Lower leg skin (tissue), 4 donors: Measurements from ENCODE around the gene SPEG. TPM values are rescaled to one million over a fixed set of nuclear protein-coding genes. Genes with fewer than 3 reads are reported as not detected.

ENCODE experiments used
- DNase-seq, 2 donors: peaks; one replicate each; pipeline ENCODE4 v3.0.0-alpha.2; 2019; ENCODE audit warnings: low spot score in 2 of 2
- H3K4me3 ChIP-seq: fragments of 200-600 bp; sonication (generic); 2 replicates; pipeline ENCODE4 v1.5.1; 2017; ENCODE audit warnings: mild to moderate bottlenecking, low read depth; ENCODE audit not compliant: poor library complexity, severe bottlenecking
- POLR2A ChIP-seq, 2 donors: fragments of 450-650 bp; IDR thresholded peaks; one replicate each; pipeline ENCODE4 v1.6.1; 2016 to 2017; ENCODE audit warnings: antibody characterized with exemption in 2 of 2, mild to moderate bottlenecking in 1 of 2, moderate library complexity in 1 of 2
- WGBS, 2 donors: methylation state at CpG; one replicate each; pipeline ENCODE4 v1.1.5; 2018; 5-methylcytosine and 5-hydroxymethylcytosine counted together
- intact Hi-C: fragments of 100-400 bp; cut with DNase I; formaldehyde crosslinking; loops from one replicate; pipeline ENCODE4 v1.15.0; 2023; ENCODE audit warnings: low total_unique reads
- total RNA-seq, 4 donors: library from RNA; depleted of rRNA; stranded (reverse); fragments of >200 nt; gene quantifications; one replicate each; pipeline ENCODE4 v1.1.0, GENCODE V29; 2016
- TF ChIP-seq, protein P1 (sequence below), 3 donors: fragments of 450-650 bp; IDR thresholded peaks; one replicate each; pipeline ENCODE4 v1.5.1; 2016; ENCODE audit warnings: antibody characterized with exemption in 3 of 3, mild to moderate bottlenecking in 3 of 3, moderate library complexity in 2 of 3

The SPEG gene
- total RNA-seq, 4 donors from 2014 or later: 3.3 to 11.4 (median 5.3) TPM

DNA sequence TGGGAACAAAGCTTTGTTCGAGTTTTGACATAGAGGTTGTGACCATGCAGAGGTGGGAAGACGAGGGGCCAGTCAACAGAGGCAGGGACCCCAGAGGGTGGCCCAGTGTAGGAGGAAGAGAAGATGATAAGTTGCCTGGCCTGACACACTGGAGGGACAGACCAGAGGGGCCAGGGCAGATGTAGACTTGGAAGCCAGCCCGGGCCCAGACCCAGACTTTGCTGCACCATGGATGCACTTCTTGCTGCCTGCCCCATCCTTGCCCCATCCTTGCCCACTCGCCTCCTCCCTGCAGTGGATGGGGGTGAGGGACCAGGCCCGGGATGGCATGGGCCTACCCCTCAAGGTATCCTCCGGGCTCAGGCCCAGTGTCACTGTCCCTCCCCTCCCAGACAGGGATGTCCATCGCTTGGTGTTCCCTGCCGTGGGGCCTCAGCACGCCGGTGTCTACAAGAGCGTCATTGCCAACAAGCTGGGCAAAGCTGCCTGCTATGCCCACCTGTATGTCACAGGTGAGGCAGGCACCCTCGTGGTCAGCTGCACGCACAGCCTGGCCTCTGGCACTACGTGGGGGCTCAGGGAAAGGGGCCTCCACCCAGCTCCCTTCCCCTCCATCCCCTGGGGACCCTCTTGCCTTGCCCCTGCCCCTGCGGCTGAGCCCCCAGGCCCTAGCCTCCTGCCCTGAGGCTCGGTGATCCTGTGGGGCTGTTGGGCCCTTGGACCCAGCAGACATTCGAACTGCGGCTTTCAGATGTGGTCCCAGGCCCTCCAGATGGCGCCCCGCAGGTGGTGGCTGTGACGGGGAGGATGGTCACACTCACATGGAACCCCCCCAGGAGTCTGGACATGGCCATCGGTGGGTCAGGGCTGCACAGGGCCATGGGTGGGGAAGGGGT lies 37.1 kb downstream of the SPEG start:
- DNase-seq: no peak
- H3K4me3 ChIP-seq: no peak overlapping the region
- 87 to 90% methylated on average over 12 to 21 of the region's 22 CpGs for WGBS, 2 donors
- no peak for TF ChIP-seq POLR2A (IDR thresholded peaks at IDR 0.05)
- TF ChIP-seq, protein P1, sequence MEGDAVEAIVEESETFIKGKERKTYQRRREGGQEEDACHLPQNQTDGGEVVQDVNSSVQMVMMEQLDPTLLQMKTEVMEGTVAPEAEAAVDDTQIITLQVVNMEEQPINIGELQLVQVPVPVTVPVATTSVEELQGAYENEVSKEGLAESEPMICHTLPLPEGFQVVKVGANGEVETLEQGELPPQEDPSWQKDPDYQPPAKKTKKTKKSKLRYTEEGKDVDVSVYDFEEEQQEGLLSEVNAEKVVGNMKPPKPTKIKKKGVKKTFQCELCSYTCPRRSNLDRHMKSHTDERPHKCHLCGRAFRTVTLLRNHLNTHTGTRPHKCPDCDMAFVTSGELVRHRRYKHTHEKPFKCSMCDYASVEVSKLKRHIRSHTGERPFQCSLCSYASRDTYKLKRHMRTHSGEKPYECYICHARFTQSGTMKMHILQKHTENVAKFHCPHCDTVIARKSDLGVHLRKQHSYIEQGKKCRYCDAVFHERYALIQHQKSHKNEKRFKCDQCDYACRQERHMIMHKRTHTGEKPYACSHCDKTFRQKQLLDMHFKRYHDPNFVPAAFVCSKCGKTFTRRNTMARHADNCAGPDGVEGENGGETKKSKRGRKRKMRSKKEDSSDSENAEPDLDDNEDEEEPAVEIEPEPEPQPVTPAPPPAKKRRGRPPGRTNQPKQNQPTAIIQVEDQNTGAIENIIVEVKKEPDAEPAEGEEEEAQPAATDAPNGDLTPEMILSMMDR (IDR thresholded peaks at IDR 0.05): no peak
- intact Hi-C loops: no loop called here

DNA sequence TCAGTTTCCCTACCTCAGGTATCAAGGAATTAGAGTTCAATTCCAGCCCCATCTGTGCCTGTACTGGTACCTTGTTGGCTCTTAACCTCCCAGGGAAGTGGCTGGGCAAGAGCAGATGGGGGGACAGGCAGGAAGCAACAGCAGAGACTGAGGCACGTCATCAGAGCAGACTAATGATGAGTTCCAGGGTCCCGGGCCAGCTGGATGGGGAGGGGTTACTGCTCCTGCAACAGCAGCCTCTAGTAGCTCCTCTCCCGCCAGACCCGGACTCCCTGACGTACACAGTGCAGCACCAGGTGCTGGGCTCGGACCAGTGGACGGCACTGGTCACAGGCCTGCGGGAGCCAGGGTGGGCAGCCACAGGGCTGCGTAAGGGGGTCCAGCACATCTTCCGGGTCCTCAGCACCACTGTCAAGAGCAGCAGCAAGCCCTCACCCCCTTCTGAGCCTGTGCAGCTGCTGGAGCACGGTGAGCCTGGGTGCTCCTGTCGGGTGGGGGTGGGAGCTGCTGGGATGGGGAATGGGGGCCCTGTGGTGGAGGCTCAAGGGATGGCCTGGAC lies 38.1 kb downstream of the SPEG start:
- intact Hi-C loops: no loop called here
- DNase-seq: no peak
- 82 to 95% methylated on average over 10 to 11 of the region's 12 CpGs for WGBS, 2 donors
- H3K4me3 ChIP-seq: no peak overlapping the region
- TF ChIP-seq, protein P1 (IDR thresholded peaks at IDR 0.05): no peak
- no peak for TF ChIP-seq POLR2A (IDR thresholded peaks at IDR 0.05)

DNA sequence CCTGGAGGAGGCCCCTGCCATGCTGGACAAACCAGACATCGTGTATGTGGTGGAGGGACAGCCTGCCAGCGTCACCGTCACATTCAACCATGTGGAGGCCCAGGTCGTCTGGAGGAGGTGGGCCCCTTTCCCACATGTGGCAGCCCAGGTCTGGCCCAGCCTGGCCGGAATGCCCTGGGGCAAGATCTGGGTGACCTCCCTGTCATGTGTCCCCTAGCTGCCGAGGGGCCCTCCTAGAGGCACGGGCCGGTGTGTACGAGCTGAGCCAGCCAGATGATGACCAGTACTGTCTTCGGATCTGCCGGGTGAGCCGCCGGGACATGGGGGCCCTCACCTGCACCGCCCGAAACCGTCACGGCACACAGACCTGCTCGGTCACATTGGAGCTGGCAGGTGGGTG lies 38.9 kb downstream of the SPEG start:
- intact Hi-C loops: no loop called here
- TF ChIP-seq, protein P1 (IDR thresholded peaks at IDR 0.05): no peak
- TF ChIP-seq POLR2A (IDR thresholded peaks at IDR 0.05): no peak
- DNase-seq: no peak
- WGBS, 2 donors: 89 to 95% methylated on average over 12 to 18 of the region's 18 CpGs
- no peak overlapping the region for H3K4me3 ChIP-seq

DNA sequence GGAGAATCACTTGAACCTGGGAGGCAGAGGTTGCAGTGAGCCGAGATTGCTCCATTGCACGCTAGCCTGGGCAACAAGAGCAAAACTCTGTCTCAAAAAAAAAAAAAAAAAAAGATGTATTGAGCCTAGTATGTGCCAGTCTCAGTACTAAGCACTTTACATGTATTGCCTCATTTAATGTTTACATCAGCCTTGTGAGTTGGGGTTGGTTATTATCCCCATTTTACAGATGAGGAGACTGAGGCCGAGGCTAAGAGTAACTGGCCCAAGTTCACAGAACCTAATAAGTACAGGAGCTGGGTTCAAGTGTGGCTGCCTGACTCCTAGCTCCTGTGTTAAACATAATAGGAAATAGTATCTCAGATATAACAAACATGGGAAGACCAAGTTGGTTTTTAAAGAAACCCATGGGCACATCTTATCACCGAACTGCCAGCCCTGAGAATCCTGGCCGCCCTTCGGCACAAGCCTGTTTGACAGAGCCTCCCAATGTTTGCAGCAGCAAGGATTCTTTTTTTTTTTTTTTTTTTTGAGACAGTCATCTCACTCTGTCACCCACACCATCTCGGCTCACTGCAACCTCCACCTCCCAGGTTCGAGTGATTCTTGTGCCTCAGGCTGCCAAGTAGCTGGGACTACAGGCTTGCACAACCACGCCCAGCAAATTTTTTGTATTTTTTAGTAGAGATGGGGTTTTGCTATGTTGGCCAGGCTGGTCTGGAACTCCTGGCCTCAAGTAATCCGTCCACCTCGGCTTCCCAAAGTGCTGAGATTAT lies 39.8 kb downstream of the SPEG start:
- intact Hi-C loops: no loop called here
- 74 to 76% methylated on average over 11 of the region's 11 CpGs for WGBS, 2 donors
- H3K4me3 ChIP-seq: no peak overlapping the region
- TF ChIP-seq, protein P1 (IDR thresholded peaks at IDR 0.05): no peak
- no peak for TF ChIP-seq POLR2A (IDR thresholded peaks at IDR 0.05)
- no peak for DNase-seq

DNA sequence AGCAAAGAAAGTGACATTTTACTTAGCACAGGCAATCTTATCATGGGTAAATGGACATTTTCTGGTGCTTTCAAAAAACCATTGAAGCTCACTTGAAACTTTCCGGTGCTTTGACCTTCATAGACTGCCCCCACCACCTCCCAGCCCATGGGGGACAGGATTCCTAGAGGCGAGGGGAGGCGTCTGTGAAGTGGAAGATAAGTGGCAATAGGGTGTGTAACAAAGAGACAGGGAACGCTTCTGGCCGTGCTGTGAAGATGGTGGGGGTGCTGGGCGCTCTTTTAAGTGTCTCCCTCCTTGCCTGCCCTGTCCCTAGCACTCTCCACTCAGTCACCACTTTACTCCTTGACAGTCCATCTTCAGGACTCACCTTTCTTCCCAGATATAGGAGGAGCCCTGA lies 40.6 kb downstream of the SPEG start:
- DNase-seq: no peak
- intact Hi-C loops: no loop called here

More for the DNA sequence above, 40.6 kb downstream of the SPEG start:
- H3K4me3 ChIP-seq: no peak overlapping the region
- 84 to 85% methylated on average over 6 of the region's 6 CpGs for WGBS, 2 donors
- no peak for TF ChIP-seq POLR2A (IDR thresholded peaks at IDR 0.05)
- TF ChIP-seq, protein P1 (IDR thresholded peaks at IDR 0.05): no peak
